RWPE2 (cell line): ENCODE results near the gene DAAM2.

Source experiments
- ATAC-seq: fragments of 200-7000 bp; cut with Tn5 transposase; 3 replicates; pipeline ENCODE4 v1.9.1; 2021; ENCODE audit warnings: low read depth
- DNase-seq: peaks from one replicate; pipeline ENCODE4 v3.0.0-alpha.2; 2020; ENCODE audit warnings: low spot score
- H3K27ac ChIP-seq: fragments of 450-650 bp; 2 replicates; pipeline ENCODE4 v1.5.1; 2017; ENCODE audit warnings: mild to moderate bottlenecking; ENCODE audit not compliant: poor library complexity, severe bottlenecking
- H3K27me3 ChIP-seq: fragments of 250-450 bp; sonication (Bioruptor Pico); 2 replicates; pipeline ENCODE4 v1.5.1; 2021; ENCODE audit warnings: mild to moderate bottlenecking, moderate library complexity; ENCODE audit not compliant: insufficient read depth, poor library complexity, severe bottlenecking
- H3K36me3 ChIP-seq: fragments of 250-450 bp; sonication (Bioruptor Pico); 2 replicates; pipeline ENCODE4 v1.5.1; 2020; ENCODE audit warnings: low read depth, mild to moderate bottlenecking, moderate library complexity
- H3K4me1 ChIP-seq: fragments of 250-450 bp; sonication (Bioruptor Pico); 2 replicates; pipeline ENCODE4 v1.5.1; 2021; ENCODE audit warnings: mild to moderate bottlenecking, moderate library complexity; ENCODE audit not compliant: insufficient read depth, poor library complexity, severe bottlenecking
- H3K4me3 ChIP-seq: fragments of 250-450 bp; sonication (Bioruptor Pico); 2 replicates; pipeline ENCODE4 v1.5.1; 2021; ENCODE audit warnings: mild to moderate bottlenecking, moderate library complexity; ENCODE audit not compliant: severe bottlenecking
- H3K9me3 ChIP-seq: fragments of 250-450 bp; sonication (Bioruptor Pico); 2 replicates; pipeline ENCODE4 v1.5.1; 2021; ENCODE audit warnings: mild to moderate bottlenecking, moderate library complexity; ENCODE audit not compliant: severe bottlenecking
- TF ChIP-seq, protein P1 (sequence below): fragments of 450-650 bp; IDR thresholded peaks from one replicate; pipeline ENCODE4 v1.5.1; 2017; ENCODE audit warnings: mild to moderate bottlenecking, moderate library complexity; ENCODE audit not compliant: poor library complexity, severe bottlenecking

DAAM2 gene

DNA sequence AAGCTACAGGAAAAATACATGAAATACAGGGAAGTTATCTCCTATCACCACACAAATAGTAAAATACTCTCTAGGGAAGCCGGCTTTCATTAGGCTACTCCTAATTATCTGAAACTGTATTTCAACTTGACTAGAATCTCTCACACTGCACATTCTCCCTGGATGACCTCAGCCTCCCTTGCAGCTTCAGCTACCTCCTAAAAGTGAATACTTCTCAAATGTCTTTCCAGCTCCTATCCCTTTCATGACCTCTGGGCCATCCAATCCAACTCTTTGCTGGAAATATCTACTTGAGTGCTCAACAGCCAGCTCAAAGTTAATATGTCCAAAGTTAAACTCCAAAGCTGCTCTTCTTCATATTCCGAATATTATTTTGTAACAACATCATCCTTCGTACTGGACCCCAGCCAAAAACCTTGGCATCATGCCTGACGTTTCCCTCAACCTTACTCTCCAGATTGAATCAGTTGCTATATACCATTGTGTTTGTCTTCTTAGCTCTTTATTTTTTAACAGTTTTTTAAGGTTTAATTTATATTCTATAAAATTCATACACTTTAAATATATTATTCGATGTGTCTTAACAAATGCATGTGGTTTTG, 37.6 kb upstream of the DAAM2 start:
- Histone ChIP-seq H3K27me3 (no peaks in the 10 kb centered on the region), H3K9me3 (no peaks in the 10 kb centered on the region), H3K36me3 (no peaks in the 10 kb centered on the region), H3K4me3 (no peak overlapping the region), H3K27ac (no peak overlapping the region), H3K4me1 (no peaks in the 10 kb centered on the region)
- ATAC-seq: no peak
- TF ChIP-seq, protein P1, sequence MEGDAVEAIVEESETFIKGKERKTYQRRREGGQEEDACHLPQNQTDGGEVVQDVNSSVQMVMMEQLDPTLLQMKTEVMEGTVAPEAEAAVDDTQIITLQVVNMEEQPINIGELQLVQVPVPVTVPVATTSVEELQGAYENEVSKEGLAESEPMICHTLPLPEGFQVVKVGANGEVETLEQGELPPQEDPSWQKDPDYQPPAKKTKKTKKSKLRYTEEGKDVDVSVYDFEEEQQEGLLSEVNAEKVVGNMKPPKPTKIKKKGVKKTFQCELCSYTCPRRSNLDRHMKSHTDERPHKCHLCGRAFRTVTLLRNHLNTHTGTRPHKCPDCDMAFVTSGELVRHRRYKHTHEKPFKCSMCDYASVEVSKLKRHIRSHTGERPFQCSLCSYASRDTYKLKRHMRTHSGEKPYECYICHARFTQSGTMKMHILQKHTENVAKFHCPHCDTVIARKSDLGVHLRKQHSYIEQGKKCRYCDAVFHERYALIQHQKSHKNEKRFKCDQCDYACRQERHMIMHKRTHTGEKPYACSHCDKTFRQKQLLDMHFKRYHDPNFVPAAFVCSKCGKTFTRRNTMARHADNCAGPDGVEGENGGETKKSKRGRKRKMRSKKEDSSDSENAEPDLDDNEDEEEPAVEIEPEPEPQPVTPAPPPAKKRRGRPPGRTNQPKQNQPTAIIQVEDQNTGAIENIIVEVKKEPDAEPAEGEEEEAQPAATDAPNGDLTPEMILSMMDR: no peak
- DNase-seq: no peak

DNA sequence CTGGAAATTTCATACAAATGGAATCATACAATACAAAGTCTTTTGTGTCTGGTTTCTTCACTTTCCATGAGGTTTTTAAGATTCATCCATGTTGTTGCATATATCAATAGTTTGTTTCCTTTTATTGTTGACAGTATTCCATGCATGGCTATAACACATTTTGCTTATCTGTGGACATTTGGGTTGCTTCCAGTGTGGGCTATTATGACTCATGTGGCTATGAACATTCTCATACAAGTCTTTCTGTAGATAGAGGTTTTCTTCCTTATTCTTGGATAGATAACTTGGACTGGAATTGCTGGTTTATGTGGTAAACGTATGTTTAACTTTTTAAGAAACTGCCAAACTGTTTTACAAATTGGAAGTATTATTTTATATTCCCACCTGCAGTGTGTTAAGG, 36.9 kb upstream of the DAAM2 start:
- H3K4me3 ChIP-seq: no peak overlapping the region
- no peaks in the 10 kb centered on the region for H3K27me3 ChIP-seq
- no peak for DNase-seq
- no peaks in the 10 kb centered on the region for H3K9me3 ChIP-seq
- H3K27ac ChIP-seq: no peak overlapping the region
- no peaks in the 10 kb centered on the region for H3K4me1 ChIP-seq
- TF ChIP-seq, protein P1: no peak
- H3K36me3 ChIP-seq: no peaks in the 10 kb centered on the region
- no peak for ATAC-seq

DNA sequence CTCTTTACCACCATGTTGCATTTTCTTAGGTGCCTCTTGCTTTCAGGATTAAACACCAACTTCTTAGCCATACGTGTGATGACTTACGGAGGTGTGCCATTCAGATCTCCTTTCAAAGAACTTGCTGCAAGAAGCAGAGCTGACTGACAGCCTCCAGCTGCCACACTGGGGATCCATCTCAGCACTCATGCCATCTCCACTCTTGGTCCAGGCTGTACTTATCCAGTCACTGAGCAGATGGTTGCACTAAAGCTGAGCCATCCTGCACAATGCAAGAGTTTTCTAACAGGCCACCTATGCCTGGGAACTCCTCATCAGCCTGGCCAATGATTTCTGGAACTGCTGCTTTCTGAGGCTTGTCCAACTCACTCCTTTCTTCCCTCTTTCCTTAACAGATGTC, 35.6 kb upstream of the DAAM2 start:
- no peaks in the 10 kb centered on the region for H3K9me3 ChIP-seq
- no peaks in the 10 kb centered on the region for H3K36me3 ChIP-seq
- ATAC-seq (no peak), DNase-seq (no peak)
- no peaks in the 10 kb centered on the region for H3K27me3 ChIP-seq
- no peak overlapping the region for H3K27ac ChIP-seq
- H3K4me1 ChIP-seq: no peaks in the 10 kb centered on the region
- no peak overlapping the region for H3K4me3 ChIP-seq
- TF ChIP-seq, protein P1: no peak

DNA sequence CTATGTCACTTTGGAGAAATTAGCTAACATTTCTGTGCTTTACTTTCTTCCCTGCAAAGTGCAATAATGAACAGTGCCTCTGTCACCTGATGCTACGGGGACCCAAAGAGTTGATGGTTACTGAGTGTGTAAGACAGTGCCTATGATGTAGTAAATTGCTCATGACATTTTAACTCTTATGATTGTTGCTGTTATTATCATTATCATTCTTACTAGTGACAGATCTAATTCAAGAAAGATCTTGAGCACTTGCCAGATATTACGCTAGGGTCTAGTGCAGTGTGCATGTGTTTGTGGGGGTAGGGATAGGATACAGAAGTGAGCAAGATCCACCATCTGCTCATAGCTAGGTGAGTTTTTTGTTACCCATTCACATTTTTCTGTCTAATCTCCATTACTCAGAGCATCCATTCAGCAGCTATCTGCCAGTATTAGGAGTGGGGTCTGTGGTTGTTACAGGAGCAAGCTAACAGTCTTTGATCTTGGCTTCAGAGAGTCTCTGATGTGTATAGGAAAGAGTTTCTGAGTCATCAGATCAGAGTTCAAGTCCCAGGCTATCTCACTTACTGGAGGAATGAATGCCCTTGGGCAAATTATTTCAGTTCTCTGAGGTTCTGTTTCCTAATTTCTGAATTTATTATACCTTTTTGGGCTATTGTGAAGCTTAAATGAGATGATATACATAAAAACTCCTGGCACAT, 33.1 kb upstream of the DAAM2 start:
- Histone ChIP-seq H3K36me3 (no peaks in the 10 kb centered on the region), H3K9me3 (no peaks in the 10 kb centered on the region), H3K4me1 (no peaks in the 10 kb centered on the region), H3K27me3 (no peaks in the 10 kb centered on the region), H3K4me3 (no peak overlapping the region), H3K27ac (no peak overlapping the region)
- DNase-seq (no peak), ATAC-seq (no peak)
- TF ChIP-seq, protein P1: no peak
